ENCODE results near the gene TMEM144.

Gene TMEM144

GRCh38 chr4:158297866-158298265 is 87.6 kb downstream of the TMEM144 start:
- Histone ChIP-seq H2AK5ac (ENCODE audit: low read depth, low read length) (no peak overlapping the region), H2BK120ac (ENCODE audit: low read depth, low read length) (no peak overlapping the region), H3K4me3 (ENCODE audit: low read length in 2 of 2) (no peak overlapping the region), H3K9me3 (replicated peaks in 1 of 2; ENCODE audit: control insufficient read depth in 2 of 2, insufficient read depth in 1 of 2, low read depth in 1 of 2, low read length in 2 of 2) (no peaks in the 10 kb centered on the region), H2BK15ac (ENCODE audit: low read length) (no peak overlapping the region), H3K27ac (replicated peaks; ENCODE audit: low read length) (no peak overlapping the region), H3K14ac (ENCODE audit: low read length) (no peak overlapping the region), H2AFZ (ENCODE audit: low read length) (no peak overlapping the region), H4K8ac (ENCODE audit: low read depth, low read length) (no peak overlapping the region), H3K23ac (ENCODE audit: low read depth, low read length, poor library complexity) (no peak overlapping the region), H3K4me2 (ENCODE audit: insufficient read depth, low read length, poor library complexity, severe bottlenecking) (no peak overlapping the region), H2BK5ac (ENCODE audit: low read length) (no peak overlapping the region), H2BK12ac (ENCODE audit: low read length) (no peak overlapping the region), H3K4ac (ENCODE audit: low read length) (no peak overlapping the region), H3K79me1 (ENCODE audit: low read depth, low read length) (no peaks in the 10 kb centered on the region), H3K9ac (ENCODE audit: low read depth, low read length, poor library complexity) (no peak overlapping the region), H3K4me1 (ENCODE audit: control insufficient read depth in 2 of 2, insufficient read depth in 1 of 2, low read depth in 1 of 2, low read length in 2 of 2) (no peaks in the 10 kb centered on the region), H3K18ac (ENCODE audit: low read length) (no peak overlapping the region), H3K36me3 (replicated peaks in 1 of 2; ENCODE audit: control insufficient read depth in 2 of 2, insufficient read depth in 2 of 2, low read length in 2 of 2) (no peaks in the 10 kb centered on the region), H3K27me3 (ENCODE audit: control insufficient read depth in 3 of 3, insufficient read depth in 3 of 3, low read depth in 1 of 3, low read length in 3 of 3) (no peaks in the 10 kb centered on the region), H4K91ac (ENCODE audit: low read depth, low read length, poor library complexity) (no peak overlapping the region)
- WGBS, 2 donors (ENCODE audit: extremely low coverage in 2 of 2, insufficient read length in 2 of 2, insufficient replicate concordance in 1 of 2), result no CpG with 5 or more reads among the region's 3 CpGs
- no peak for DNase-seq (ENCODE audit: low spot score)

- H3K14ac ChIP-seq (ENCODE audit: low read length), result no peak overlapping the region
- no peaks in the 10 kb centered on the region for H3K36me3 ChIP-seq (replicated peaks in 1 of 2; ENCODE audit: control insufficient read depth in 2 of 2, insufficient read depth in 2 of 2, low read length in 2 of 2)
- no peak overlapping the region for H2BK12ac ChIP-seq (ENCODE audit: low read length)
- no peak for DNase-seq (ENCODE audit: low spot score)
- no peaks in the 10 kb centered on the region for H3K4me1 ChIP-seq (ENCODE audit: control insufficient read depth in 2 of 2, insufficient read depth in 1 of 2, low read depth in 1 of 2, low read length in 2 of 2)
- WGBS, 2 donors (ENCODE audit: extremely low coverage in 2 of 2, insufficient read length in 2 of 2, insufficient replicate concordance in 1 of 2), result no CpG with 5 or more reads among the region's 4 CpGs
- no peak overlapping the region for H3K23ac ChIP-seq (ENCODE audit: low read depth, low read length, poor library complexity)
- H3K4me3 ChIP-seq (ENCODE audit: low read length in 2 of 2), result no peak overlapping the region
- H4K91ac ChIP-seq (ENCODE audit: low read depth, low read length, poor library complexity), result no peak overlapping the region
- H2BK15ac ChIP-seq (ENCODE audit: low read length), result no peak overlapping the region
- H2AFZ ChIP-seq (ENCODE audit: low read length), result no peak overlapping the region
- no peaks in the 10 kb centered on the region for H3K9me3 ChIP-seq (replicated peaks in 1 of 2; ENCODE audit: control insufficient read depth in 2 of 2, insufficient read depth in 1 of 2, low read depth in 1 of 2, low read length in 2 of 2)
- H4K8ac ChIP-seq (ENCODE audit: low read depth, low read length), result no peak overlapping the region
- H3K27me3 ChIP-seq (ENCODE audit: control insufficient read depth in 3 of 3, insufficient read depth in 3 of 3, low read depth in 1 of 3, low read length in 3 of 3), result no peaks in the 10 kb centered on the region
- no peak overlapping the region for H3K9ac ChIP-seq (ENCODE audit: low read depth, low read length, poor library complexity)
- no peak overlapping the region for H2AK5ac ChIP-seq (ENCODE audit: low read depth, low read length)
- no peak overlapping the region for H3K4ac ChIP-seq (ENCODE audit: low read length)
- H3K4me2 ChIP-seq (ENCODE audit: insufficient read depth, low read length, poor library complexity, severe bottlenecking), result no peak overlapping the region
- H3K27ac ChIP-seq (replicated peaks; ENCODE audit: low read length), result no peak overlapping the region
- no peak overlapping the region for H2BK120ac ChIP-seq (ENCODE audit: low read depth, low read length)
- H3K79me1 ChIP-seq (ENCODE audit: low read depth, low read length), result no peaks in the 10 kb centered on the region
- H3K18ac ChIP-seq (ENCODE audit: low read length), result no peak overlapping the region
- H2BK5ac ChIP-seq (ENCODE audit: low read length), result no peak overlapping the region
Observed at GRCh38 chr4:158299459-158300007, 89.2 kb downstream of the TMEM144 start.

GRCh38 chr4:158300012-158300411 is 89.7 kb downstream of the TMEM144 start:
- no peaks in the 10 kb centered on the region for H3K27me3 ChIP-seq (ENCODE audit: control insufficient read depth in 3 of 3, insufficient read depth in 3 of 3, low read depth in 1 of 3, low read length in 3 of 3)
- no peak overlapping the region for H2BK12ac ChIP-seq (ENCODE audit: low read length)
- no peaks in the 10 kb centered on the region for H3K79me1 ChIP-seq (ENCODE audit: low read depth, low read length)
- no peaks in the 10 kb centered on the region for H3K36me3 ChIP-seq (replicated peaks in 1 of 2; ENCODE audit: control insufficient read depth in 2 of 2, insufficient read depth in 2 of 2, low read length in 2 of 2)
- no peaks in the 10 kb centered on the region for H3K9me3 ChIP-seq (replicated peaks in 1 of 2; ENCODE audit: control insufficient read depth in 2 of 2, insufficient read depth in 1 of 2, low read depth in 1 of 2, low read length in 2 of 2)
- no peak for DNase-seq (ENCODE audit: low spot score)
- H3K18ac ChIP-seq (ENCODE audit: low read length), result no peak overlapping the region
- no peak overlapping the region for H2BK5ac ChIP-seq (ENCODE audit: low read length)
- H4K91ac ChIP-seq (ENCODE audit: low read depth, low read length, poor library complexity), result no peak overlapping the region
- H2BK120ac ChIP-seq (ENCODE audit: low read depth, low read length), result no peak overlapping the region
- H3K27ac ChIP-seq (replicated peaks; ENCODE audit: low read length), result no peak overlapping the region
- no peak overlapping the region for H3K4me3 ChIP-seq (ENCODE audit: low read length in 2 of 2)
- H4K8ac ChIP-seq (ENCODE audit: low read depth, low read length), result no peak overlapping the region
- H2BK15ac ChIP-seq (ENCODE audit: low read length), result no peak overlapping the region
- WGBS, 2 donors (ENCODE audit: extremely low coverage in 2 of 2, insufficient read length in 2 of 2, insufficient replicate concordance in 1 of 2), result no CpG with 5 or more reads among the region's 3 CpGs
- no peak overlapping the region for H3K9ac ChIP-seq (ENCODE audit: low read depth, low read length, poor library complexity)
- H2AK5ac ChIP-seq (ENCODE audit: low read depth, low read length), result no peak overlapping the region
- no peak overlapping the region for H2AFZ ChIP-seq (ENCODE audit: low read length)
- H3K4me1 ChIP-seq (ENCODE audit: control insufficient read depth in 2 of 2, insufficient read depth in 1 of 2, low read depth in 1 of 2, low read length in 2 of 2), result no peaks in the 10 kb centered on the region
- H3K4ac ChIP-seq (ENCODE audit: low read length), result no peak overlapping the region
- no peak overlapping the region for H3K4me2 ChIP-seq (ENCODE audit: insufficient read depth, low read length, poor library complexity, severe bottlenecking)
- no peak overlapping the region for H3K23ac ChIP-seq (ENCODE audit: low read depth, low read length, poor library complexity)
- no peak overlapping the region for H3K14ac ChIP-seq (ENCODE audit: low read length)

GRCh38 chr4:158302076-158302866 is 92.0 kb downstream of the TMEM144 start:
- Histone ChIP-seq H3K9ac (ENCODE audit: low read depth, low read length, poor library complexity) (no peak overlapping the region), H4K8ac (ENCODE audit: low read depth, low read length) (no peak overlapping the region), H3K4ac (ENCODE audit: low read length) (no peak overlapping the region), H3K14ac (ENCODE audit: low read length) (no peak overlapping the region), H3K27me3 (ENCODE audit: control insufficient read depth in 3 of 3, insufficient read depth in 3 of 3, low read depth in 1 of 3, low read length in 3 of 3) (no peaks in the 10 kb centered on the region), H3K23ac (ENCODE audit: low read depth, low read length, poor library complexity) (no peak overlapping the region), H3K27ac (replicated peaks; ENCODE audit: low read length) (no peak overlapping the region), H2BK15ac (ENCODE audit: low read length) (no peak overlapping the region), H2BK12ac (ENCODE audit: low read length) (no peak overlapping the region), H2AK5ac (ENCODE audit: low read depth, low read length) (no peak overlapping the region), H3K36me3 (replicated peaks in 1 of 2; ENCODE audit: control insufficient read depth in 2 of 2, insufficient read depth in 2 of 2, low read length in 2 of 2) (no peaks in the 10 kb centered on the region), H3K9me3 (replicated peaks in 1 of 2; ENCODE audit: control insufficient read depth in 2 of 2, insufficient read depth in 1 of 2, low read depth in 1 of 2, low read length in 2 of 2) (no peaks in the 10 kb centered on the region), H3K4me1 (ENCODE audit: control insufficient read depth in 2 of 2, insufficient read depth in 1 of 2, low read depth in 1 of 2, low read length in 2 of 2) (no peaks in the 10 kb centered on the region), H2BK5ac (ENCODE audit: low read length) (no peak overlapping the region), H2AFZ (ENCODE audit: low read length) (no peak overlapping the region), H2BK120ac (ENCODE audit: low read depth, low read length) (no peak overlapping the region), H4K91ac (ENCODE audit: low read depth, low read length, poor library complexity) (no peak overlapping the region), H3K4me2 (ENCODE audit: insufficient read depth, low read length, poor library complexity, severe bottlenecking) (no peak overlapping the region), H3K18ac (ENCODE audit: low read length) (no peak overlapping the region), H3K4me3 (ENCODE audit: low read length in 2 of 2) (no peak overlapping the region), H3K79me1 (ENCODE audit: low read depth, low read length) (no peaks in the 10 kb centered on the region)
- WGBS, 2 donors (ENCODE audit: extremely low coverage in 2 of 2, insufficient read length in 2 of 2, insufficient replicate concordance in 1 of 2), result no CpG with 5 or more reads among the region's 2 CpGs
- DNase-seq (ENCODE audit: low spot score), result no peak

Data from neuronal stem cell (in vitro differentiated cells).